Measurements from ENCODE around the gene SLC2A8.

SLC2A8 gene

DNA sequence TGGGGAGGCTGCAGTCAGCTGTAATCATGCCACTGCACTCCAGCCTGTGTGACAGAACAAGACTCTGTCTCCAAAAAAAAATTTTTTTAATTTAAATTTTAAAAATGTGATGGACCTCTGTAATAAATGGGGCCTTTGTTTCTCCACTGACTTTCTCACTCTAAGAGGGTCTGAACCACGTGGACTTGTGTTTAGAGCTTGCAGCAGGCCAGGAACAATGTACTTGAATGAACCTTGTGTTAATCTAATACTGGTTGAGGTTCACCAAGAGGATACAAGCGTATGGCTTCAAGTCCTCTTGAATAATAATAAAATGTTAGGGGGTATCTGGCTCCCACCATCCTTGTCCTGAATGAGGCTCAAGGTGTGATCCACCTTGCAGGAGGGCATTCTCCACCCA is 14.4 kb upstream of the SLC2A8 start:
- no peak for DNase-seq

DNA sequence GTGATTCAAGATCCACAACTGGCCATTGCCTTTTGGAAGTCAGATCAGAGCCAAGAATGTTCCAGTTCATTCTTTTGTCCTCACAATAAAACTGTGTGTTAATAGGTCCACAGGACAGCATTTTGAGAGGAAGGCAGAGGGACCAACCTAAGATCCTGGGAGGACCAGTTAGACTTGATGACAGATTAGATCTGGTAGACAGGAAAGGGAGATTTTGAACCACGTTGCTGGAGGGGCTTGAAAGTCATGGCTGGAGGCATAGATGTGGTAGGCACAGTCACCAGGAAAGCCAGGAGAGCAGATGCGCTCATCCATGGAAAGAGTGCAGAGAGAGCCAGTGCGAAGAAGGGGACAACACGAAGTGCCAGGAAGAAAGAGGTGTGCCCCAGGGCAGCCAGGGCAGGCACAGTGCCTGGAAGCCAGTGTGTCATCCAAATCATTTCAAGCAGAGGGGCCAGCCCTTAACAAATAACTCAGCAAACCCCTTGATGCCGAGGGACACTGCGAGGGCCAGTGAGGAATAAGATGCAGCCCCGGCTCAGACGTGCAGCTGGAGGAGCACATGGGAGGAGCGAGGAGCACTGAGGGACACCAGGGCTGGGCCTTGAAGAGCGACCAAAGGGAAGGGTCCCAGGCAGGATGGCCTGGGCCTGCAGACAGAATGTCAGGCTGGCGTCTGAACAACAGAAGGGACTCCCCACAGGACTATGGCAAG is 12.8 kb upstream of the SLC2A8 start:
- no peak for DNase-seq

DNA sequence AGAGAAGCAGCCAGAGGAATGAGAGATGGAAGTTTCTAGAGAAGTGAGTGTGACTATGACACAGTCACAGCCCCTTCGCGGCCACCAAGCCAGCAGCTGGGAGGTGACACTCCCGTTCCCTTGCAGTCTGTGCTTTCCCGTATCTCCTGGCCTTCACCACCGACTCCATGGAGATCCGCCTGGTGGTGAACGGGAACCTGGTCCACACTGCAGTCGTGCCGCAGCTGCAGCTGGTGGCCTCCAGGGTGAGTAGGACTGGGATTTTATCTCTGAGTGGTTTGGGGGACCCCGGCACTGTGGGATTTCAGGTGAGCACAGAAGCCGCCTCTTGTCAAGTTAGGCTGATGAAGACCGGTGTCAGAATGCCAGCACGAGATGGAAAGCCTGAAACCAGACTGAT is 12.1 kb upstream of the SLC2A8 start:
- DNase-seq = no peak

DNA sequence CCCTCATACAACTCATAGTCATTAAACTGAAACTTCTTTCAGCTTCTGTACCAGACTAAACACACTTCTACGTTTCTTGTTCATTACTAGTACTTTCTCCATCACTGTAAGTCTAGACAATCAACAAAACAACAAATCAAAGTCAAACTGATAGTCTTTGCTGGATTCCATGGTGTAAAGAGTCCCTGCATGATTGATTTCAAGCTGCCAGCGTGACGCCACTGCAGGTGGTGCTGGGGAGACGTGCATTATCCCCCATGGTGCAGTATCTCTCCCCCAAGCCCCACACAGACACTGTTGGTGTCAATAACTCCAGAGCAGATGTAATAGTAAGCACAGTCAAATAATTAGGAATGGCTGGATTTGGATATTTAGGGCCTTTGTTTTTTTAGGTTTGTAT is 10.7 kb upstream of the SLC2A8 start:
- no peak for DNase-seq

DNA sequence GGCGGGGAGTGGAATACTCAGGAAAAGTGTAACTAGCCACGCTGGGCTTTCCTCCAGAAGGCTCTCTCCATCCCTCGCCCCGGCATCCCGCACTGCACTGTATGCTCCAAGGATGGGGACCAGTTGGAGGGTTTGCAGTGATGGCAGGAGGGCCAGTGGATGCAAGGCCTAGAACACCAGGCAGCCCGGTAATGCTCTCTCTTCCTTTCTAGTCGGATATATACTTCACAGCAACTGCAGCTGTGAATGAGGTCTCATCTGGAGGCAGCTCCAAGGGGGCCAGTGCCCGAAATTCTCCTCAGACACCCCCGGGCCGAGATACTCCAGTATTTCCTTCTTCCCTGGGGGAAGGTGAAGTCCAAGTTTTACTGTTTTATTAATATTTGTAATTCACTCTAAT is 10.0 kb upstream of the SLC2A8 start:
- DNase-seq = no peak

DNA sequence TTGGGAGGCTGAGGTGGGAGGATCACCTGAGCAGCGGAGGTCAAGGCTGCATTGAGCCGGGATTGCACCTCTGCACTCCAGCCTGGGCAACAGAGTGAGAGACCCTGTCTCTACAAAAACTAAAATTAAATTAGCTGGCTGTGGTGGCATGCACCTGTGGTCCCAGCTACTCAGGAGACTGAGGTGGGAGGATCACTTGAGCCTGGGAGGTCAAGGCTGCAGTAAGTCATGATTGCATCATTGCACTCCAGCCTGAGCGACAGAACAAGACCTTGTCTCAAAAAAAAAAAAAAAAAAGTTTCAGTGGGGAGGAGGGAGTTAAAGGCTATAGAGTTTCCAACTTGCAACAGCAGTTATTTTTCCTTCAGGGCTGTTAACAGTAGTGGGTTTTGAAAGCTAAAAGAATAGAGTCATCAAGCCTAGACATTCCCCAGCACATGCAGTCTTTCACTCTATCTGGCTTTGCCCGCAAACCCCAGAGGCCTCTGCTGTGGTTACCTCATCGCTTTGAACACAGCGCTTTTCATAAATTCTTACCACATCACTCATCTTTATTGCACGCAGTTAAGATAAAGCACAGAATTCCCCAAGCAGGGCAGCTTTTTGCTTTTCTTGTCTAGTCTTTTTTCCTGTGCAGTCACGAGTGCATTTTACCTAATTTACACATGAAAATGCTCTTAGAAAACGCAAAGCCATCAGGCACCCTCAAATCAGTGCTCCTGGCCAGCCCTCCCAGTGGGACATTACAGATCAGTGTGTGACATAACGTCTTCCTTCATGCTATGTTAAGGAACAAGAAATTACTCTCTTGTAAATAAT is 8.7 kb upstream of the SLC2A8 start:
- peak; percentile 59 for DNase-seq

DNA sequence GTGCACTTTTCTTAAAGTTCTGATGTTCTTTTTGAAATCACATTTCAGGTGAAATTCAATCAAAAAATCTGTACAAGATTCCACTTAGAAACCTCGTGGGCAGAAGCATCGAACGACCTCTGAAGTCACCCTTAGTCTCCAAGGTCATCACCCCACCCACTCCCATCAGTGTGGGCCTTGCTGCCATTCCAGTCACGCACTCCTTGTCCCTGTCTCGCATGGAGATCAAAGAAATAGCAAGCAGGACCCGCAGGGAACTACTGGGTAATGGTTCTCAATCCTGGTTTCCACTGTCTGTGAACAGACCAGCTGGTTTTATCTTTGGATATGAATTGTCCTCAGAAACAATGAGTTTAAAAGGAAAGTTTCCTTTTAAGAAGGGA is 8.1 kb upstream of the SLC2A8 start:
- no peak for DNase-seq

DNA sequence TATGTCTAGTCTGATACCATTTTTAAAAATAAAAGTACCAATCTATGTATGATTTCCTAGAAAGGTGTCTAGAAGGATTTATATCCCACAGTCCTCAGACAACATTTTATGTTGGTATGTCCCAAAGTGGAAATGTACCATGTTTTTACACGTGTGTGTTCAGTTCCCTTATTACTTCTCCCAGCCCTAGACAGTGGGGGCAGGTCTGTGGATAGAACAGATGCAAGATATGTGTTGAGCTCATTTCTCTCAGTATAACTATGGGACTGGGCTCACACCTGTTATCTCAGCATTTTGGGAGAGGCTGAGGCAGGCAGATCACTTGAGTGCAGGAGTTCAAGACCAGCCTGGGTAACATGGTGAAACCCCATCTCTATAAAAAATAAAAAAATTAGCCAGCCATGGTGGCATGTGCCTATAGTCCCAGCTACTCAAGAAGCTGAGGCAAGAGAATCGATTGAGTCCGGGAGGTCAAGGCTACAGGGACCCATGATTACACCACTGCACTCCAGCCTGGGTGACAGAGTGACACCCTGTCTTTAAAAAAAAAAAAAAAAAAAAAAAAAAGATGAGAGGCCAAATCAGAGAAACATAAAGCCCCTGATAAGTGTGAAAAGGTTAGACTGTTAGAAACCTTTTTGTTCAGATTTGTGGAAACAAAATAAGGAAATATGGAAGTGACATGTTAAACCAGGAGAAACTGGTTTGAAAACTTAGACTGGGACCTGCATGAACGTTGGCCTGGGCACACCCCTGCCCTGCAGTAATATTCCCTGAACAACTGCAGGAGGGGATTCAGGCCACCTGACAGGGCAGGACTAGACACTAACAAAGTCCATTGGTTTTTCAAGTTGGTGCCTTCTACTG is 7.4 kb upstream of the SLC2A8 start:
- no peak for DNase-seq

DNA sequence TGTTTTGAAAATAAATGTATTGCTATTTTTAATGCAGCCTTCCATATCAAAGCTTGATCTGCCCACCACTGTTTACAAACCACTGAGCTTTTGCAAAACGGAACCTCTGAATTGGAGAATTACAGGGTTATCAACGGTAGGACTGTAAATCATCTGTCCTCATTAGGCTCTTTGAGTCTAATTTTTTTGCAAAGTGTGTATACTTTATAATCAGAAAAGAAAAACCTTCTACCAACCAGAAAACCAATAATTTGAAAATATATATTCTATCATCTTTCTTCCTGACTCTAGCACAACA is 6.8 kb upstream of the SLC2A8 start:
- DNase-seq = no peak

DNA sequence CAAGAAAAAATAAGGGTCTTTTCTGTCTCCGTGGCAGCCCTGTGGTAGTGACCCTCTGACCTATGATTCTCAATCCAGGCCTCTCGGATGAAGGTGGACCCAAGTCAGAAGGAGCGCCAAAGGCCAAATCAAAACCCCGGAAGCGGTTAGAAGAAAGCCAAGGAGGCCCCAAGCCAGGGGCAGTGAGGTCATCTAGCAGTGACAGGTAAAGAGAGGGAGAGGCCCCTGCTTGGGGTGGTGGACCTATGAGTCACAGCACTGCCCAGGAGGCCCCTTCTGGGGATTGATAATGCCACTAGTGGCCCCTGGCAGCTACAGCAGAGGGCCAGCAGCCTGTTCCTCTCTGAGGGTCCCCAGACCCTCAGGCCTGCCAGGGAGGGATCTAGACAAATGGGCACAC is 6.4 kb upstream of the SLC2A8 start:
- no peak for DNase-seq

DNA sequence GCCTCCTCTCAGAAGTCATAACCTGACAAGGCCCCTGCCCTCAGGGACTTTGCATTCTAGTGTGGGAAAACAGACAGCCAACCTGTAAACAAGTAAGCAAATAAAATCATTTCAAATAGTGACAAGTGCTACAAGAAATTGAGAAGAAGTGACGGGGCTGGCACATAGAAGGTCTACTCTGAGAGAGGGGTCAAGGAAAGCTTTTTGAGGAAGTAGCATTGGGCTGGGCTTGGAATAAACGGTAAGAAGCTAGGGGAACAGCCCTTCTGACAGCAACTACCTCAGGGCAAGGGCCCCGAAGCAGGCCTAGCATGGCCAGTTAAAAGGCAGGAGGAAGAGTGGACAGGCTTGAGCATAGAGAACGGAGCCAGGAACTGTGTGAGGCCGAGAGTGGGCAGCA is 4.8 kb upstream of the SLC2A8 start:
- no peak for DNase-seq

DNA sequence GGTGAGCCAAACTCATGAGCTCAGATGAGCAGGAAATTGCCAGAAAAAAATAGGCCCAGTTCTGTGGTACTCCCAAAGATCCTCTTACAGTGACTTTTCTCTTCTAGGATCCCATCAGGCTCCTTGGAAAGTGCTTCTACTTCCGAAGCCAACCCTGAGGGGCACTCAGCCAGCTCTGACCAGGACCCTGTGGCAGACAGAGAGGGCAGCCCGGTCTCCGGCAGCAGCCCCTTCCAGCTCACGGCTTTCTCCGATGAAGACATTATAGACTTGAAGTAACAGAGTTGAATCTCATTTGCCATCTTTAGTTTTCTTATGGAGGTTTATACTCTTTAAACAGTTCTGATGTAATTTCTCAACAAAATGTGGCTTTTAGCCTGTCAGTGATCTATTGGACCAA is 4.0 kb upstream of the SLC2A8 start:
- DNase-seq = no peak

DNA sequence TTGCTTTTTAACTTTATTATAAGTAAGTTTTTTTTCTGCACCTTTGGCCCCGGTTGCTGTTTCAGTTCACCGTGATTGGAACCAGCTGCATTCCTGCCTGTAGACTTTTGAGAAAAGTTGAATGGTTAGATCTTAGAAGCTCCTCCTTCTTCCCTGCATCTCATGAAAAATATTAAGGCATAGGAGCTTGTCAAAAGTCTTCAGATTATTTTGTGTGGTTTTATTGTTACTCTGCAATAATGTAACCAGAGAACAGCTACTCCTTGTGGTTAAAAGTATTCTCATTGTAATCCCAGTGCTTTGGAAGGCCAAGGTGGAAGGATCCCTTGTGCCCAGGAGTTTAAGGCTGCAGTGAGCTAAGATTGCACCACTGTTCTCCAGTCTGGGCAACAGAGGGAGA is 3.3 kb upstream of the SLC2A8 start:
- DNase-seq = no peak

DNA sequence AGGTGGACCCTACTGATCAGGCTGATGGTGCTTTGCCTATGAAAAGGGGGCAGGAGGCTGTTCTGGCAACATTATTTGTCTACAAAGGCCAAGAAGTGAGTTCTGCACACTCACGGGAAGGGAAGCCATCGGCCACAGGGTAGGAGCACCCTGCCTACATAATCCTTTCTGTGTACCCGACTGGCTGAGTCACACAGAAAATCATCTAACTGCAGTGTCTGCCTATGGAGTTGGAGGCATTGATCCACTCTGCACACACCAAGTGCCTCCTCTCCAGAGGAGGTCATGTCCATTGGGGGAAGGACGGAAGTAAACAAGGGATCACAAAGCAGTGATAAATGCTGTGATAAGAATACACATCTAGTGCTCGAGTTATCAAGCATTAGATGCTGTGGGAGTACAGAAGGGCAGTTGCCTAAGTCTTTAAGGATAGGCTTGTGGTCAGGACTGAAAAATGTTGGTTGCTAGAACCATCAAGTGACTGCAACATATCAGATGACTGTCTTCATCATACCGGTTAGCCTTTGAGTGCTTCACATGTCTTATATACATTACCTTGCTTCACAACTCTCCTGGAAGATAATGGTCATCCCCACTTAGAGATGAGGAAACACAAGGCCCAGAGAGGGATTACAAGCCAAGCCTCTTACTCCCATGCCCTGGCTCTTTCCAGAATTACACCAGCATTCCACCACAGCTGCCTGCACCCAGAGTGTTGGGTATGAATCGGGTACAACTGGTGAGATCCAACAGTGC is 1.3 kb upstream of the SLC2A8 start:
- no peak for DNase-seq

DNA sequence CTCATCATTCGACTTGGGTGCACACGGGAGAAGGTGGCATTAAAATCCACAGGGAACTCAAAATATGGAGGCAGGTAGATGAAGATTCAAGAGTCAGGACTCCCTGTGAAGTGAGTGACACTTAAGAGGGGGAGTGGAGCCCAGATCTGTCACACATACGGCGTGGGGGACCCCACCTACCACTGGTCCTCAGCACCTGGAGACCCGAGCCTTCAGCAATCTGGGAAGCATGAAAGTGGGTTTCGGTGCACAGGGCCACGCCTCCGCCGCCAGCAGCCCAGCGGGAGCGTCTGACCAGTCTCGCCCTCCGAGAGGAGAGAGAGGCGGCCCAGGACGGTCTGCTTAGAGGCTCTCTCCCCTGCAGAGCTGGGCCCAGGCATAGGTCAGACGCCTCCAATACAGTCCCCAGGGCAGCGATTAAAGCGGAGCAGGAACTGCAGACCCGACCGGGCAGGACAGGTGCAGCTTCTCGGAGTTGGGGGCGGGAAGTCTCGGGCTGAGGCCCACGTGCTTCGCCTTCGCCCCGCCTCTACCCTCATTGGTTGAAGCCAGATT is 639 bp upstream of the SLC2A8 start:
- no peak for DNase-seq

DNA sequence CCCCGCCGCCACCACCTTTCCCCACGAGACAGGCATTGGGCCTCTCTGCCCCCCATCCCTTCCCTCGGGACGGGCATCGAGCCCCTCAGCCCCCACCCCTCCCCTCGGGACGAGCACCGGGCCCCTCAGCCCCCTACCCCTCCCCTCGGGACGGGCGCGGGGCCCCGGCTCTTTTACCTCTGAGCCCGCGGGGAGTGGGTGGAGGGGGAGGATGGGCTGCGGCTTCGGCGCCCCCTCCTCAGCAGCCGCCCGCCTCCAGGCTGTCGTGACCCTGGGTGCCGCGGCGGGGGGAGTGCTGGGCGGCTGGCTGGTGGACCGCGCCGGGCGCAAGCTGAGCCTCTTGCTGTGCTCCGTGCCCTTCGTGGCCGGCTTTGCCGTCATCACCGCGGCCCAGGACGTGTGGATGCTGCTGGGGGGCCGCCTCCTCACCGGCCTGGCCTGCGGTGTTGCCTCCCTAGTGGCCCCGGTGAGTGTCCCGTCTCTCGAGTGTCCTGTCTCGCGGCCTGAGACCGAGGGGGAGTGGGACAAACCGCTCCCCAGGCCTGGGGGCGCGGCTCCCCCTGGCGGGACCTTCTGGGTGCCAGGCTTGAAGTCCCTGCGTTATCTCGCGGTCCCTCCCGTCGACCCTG is 791 bp downstream of the SLC2A8 start:
- no peak for DNase-seq

DNA sequence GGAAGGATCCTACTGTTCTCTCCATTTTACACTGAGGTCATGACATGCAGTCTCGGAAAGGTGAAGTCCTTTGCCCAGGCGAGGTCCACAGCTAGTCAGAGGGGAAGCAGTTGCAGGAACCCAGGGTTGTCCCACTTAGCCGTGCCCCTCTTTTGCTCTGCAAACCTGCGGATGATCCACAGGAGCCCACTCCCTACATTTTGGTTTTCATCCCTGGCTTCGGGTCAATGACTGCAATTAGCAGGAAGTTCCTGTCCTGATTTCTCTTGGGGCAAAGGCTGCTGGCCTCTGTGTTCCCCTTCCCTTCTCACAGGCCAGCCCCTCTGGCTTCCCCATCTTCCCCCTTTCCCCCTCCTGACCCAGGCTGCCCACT is 1.3 kb downstream of the SLC2A8 start:
- no peak for DNase-seq

DNA sequence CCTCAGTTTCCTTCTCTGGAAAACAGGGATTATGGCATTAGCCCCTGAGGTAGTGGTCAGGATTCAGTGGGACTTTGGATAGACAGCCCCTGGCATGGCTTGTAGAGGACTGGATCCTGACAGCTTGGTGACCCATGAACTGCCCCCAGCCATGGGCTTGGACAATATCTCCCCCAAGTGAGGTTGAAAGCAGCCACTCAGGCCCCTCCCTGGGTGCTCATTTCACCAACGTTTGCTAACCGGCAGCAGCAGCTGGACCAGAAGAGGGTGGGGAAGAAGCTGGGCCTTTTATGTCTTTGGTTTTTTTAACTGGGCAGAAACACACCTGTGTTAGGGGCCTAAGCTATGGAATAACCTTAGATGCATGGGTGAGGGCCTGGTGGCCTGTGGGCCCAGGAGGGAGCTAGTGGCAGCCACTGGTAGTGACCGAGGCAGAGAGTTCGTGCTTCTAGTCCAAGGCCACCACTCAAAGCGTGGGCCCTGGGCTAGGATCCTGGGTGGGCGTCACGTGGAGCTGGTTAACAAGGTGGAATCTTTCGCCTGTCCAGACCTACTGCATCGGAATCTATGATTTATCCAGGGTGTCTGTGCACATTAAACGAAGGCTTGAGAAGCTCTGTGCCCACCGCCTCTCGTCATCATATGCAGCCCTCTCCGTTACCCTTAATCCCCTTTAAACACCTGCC is 1.9 kb downstream of the SLC2A8 start:
- DNase-seq = no peak

DNA sequence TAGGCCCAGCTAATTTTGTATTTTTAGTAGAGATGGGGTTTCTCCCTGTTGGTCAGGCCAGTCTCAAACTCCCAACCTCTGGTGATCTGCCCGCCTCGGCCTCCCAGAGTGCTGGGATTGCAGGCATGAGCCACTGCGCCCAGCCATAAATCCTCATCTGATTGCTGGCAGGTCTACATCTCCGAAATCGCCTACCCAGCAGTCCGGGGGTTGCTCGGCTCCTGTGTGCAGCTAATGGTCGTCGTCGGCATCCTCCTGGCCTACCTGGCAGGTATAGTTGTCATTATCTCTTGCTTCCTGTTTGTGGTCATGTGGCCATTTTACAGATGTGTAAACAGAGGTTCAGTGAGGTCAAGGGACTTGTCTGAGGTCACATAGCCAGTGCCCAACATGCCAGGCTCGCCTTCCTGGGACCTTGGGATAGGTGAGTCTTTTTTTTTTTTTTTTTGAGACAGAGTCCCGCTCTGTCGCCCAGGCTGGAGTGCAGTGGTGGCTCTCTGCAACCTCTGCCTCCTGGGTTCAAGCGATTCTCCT is 2.8 kb downstream of the SLC2A8 start:
- DNase-seq = no peak

DNA sequence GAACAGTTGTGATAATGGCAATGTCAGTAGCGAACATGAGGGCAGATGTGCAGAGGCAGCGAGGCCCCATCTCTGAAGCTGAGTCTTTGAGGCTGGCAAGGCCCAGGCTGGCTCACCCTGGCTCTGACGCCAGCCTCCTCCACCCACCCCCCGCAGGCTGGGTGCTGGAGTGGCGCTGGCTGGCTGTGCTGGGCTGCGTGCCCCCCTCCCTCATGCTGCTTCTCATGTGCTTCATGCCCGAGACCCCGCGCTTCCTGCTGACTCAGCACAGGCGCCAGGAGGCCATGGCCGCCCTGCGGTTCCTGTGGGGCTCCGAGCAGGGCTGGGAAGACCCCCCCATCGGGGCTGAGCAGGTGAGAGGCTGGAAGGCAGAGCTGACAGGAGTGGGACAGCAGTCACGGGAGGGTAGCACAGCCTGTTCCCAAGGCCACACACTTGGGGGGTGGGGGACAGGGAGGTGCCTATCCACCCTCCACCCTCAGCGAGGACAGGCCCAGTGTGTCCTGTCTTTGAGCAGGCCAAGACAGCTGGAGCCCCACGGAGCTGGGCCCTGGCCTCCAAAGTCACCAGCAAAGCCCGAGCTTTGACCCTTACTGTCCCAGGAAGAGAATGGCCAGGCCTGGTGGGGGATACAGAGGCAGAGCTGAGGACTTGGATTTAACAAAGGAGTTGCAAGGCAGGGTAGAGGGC is 5.6 kb downstream of the SLC2A8 start:
- no peak for DNase-seq

All from activated CD4-positive, CD25-positive, alpha-beta regulatory T cell treated with anti-CD3 and anti-CD28 coated beads, Interleukin-2, amount 50 U/mL, for 72 hours (primary cell).